LNCaP clone FGC (cell line): ENCODE measurements around the gene PRKAA2.

Source experiments
- DNase-seq: peaks from one replicate; pipeline ENCODE4 v3.0.0-alpha.2; 2011; ENCODE audit warnings: low read depth
- H3K4me3 ChIP-seq: 2 replicates; pipeline ENCODE4 v1.5.1; 2011; ENCODE audit warnings: mild to moderate bottlenecking, low read depth, low read length, control low read depth
- TF ChIP-seq, protein P1 (sequence below): IDR thresholded peaks from 2 replicates; pipeline ENCODE4 v1.5.1; 2012; ENCODE audit warnings: mild to moderate bottlenecking; ENCODE audit not compliant: control insufficient read depth, insufficient read depth; ENCODE audit errors: extremely low read depth

PRKAA2 gene

GRCh38 chr1:56671085-56671484 is 26.0 kb downstream of the PRKAA2 start:
- TF ChIP-seq, protein P1, sequence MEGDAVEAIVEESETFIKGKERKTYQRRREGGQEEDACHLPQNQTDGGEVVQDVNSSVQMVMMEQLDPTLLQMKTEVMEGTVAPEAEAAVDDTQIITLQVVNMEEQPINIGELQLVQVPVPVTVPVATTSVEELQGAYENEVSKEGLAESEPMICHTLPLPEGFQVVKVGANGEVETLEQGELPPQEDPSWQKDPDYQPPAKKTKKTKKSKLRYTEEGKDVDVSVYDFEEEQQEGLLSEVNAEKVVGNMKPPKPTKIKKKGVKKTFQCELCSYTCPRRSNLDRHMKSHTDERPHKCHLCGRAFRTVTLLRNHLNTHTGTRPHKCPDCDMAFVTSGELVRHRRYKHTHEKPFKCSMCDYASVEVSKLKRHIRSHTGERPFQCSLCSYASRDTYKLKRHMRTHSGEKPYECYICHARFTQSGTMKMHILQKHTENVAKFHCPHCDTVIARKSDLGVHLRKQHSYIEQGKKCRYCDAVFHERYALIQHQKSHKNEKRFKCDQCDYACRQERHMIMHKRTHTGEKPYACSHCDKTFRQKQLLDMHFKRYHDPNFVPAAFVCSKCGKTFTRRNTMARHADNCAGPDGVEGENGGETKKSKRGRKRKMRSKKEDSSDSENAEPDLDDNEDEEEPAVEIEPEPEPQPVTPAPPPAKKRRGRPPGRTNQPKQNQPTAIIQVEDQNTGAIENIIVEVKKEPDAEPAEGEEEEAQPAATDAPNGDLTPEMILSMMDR = no peak
- no peak overlapping the region for H3K4me3 ChIP-seq
- DNase-seq = no peak

- DNase-seq = no peak
- TF ChIP-seq, protein P1 = no peak
- H3K4me3 ChIP-seq = no peak overlapping the region
Measured at GRCh38 chr1:56671542-56671941, 26.4 kb downstream of the PRKAA2 start.

- no peak overlapping the region for H3K4me3 ChIP-seq
- TF ChIP-seq, protein P1 = no peak
- no peak for DNase-seq
Measured at GRCh38 chr1:56672579-56672978, 27.5 kb downstream of the PRKAA2 start.

DNA sequence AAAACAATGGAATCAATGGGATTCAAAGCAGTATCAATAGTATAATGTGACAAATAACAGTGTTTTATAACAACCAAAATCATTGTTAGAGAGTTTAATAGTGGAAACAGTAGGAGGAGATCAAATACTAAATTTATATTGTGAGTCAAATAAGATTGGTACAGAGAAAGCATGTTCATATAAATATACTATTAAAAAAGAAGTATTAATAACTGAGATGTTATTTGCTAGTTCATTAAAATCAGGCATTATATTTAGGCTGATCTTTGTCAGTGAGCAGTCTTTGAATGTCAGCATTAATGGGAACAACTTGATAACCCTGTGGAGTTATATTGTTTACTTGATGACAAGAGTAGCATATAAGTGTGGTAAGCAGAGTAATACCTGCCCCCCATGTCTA is 30.6 kb downstream of the PRKAA2 start:
- TF ChIP-seq, protein P1 = no peak
- no peak overlapping the region for H3K4me3 ChIP-seq
- no peak for DNase-seq

GRCh38 chr1:56676571-56677035 is 31.5 kb downstream of the PRKAA2 start:
- no peak for DNase-seq
- TF ChIP-seq, protein P1 = no peak
- H3K4me3 ChIP-seq = no peak overlapping the region

GRCh38 chr1:56683569-56683968 is 38.5 kb downstream of the PRKAA2 start:
- TF ChIP-seq, protein P1 = no peak
- H3K4me3 ChIP-seq = no peak overlapping the region
- no peak for DNase-seq

GRCh38 chr1:56686169-56686568 is 41.1 kb downstream of the PRKAA2 start:
- DNase-seq = no peak
- TF ChIP-seq, protein P1 = no peak
- H3K4me3 ChIP-seq = no peak overlapping the region
